NCI-H2196 (cell line): Measurements from ENCODE around the gene SATB2.
A peak's percentile ranks its signal among the peaks of the same experiment; 100 is the strongest.

Source experiments
- DNase-seq: peaks from one replicate; lab custom pipeline; 2025; ENCODE audit not compliant: unreplicated experiment; lab: John Stamatoyannopoulos, UW

SATB2 gene

GRCh38 chr2:199457147-199458008, at the start of gene SATB2:
TSS of gene SATB2 (minus strand) at chr2:199457939. CDS start at chr2:199456037, 1,902 bp downstream.
- peak; percentile 13 for DNase-seq

GRCh38 chr2:199505755-199506403, 48.1 kb upstream of the SATB2 start:
- DNase-seq: no peak

- DNase-seq: no peak
Measured at GRCh38 chr2:199503148-199503547, 45.4 kb upstream of the SATB2 start.

GRCh38 chr2:199499005-199499404, 41.3 kb upstream of the SATB2 start:
- no peak for DNase-seq

GRCh38 chr2:199495147-199495546, 37.4 kb upstream of the SATB2 start:
- DNase-seq: no peak

- DNase-seq: no peak
Measured at GRCh38 chr2:199490049-199490448, 32.3 kb upstream of the SATB2 start.

- peak; percentile 17 for DNase-seq
Measured at GRCh38 chr2:199488772-199489400, 31.1 kb upstream of the SATB2 start.

- DNase-seq: peak; percentile 27
Measured at GRCh38 chr2:199485732-199486335, 28.1 kb upstream of the SATB2 start.

- DNase-seq: no peak
Measured at GRCh38 chr2:199484927-199485326, 27.2 kb upstream of the SATB2 start.

GRCh38 chr2:199480966-199481365, 23.2 kb upstream of the SATB2 start:
- no peak for DNase-seq

- no peak for DNase-seq
Measured at GRCh38 chr2:199477277-199477834, 19.6 kb upstream of the SATB2 start.

- no peak for DNase-seq
Measured at GRCh38 chr2:199471443-199472057, 13.8 kb upstream of the SATB2 start.

- no peak for DNase-seq
Measured at GRCh38 chr2:199470672-199471442, 13.1 kb upstream of the SATB2 start.

GRCh38 chr2:199470361-199470671, 12.6 kb upstream of the SATB2 start:
- no peak for DNase-seq

- DNase-seq: no peak
Measured at GRCh38 chr2:199469514-199470360, 12.0 kb upstream of the SATB2 start.

GRCh38 chr2:199468561-199469513, 11.1 kb upstream of the SATB2 start:
- no peak for DNase-seq

GRCh38 chr2:199467066-199467822, 9.5 kb upstream of the SATB2 start:
- DNase-seq: no peak
